ENCODE measurements around the gene CBARP.
A peak's percentile ranks its signal among the peaks of the same experiment; 100 is the strongest.

The CBARP gene

GRCh38 chr19:1254530-1255185 lies 16.9 kb upstream of the CBARP start:
- H3K4me1 ChIP-seq (ENCODE audit: control insufficient read depth, insufficient read depth, low read length, poor library complexity, severe bottlenecking) = peaks cover 59% of the 10 kb centered on the region
- peaks cover 78% of the 10 kb centered on the region for H3K36me3 ChIP-seq (ENCODE audit: control insufficient read depth, insufficient read depth, low read length)
- peak overlapping the region; percentile 82 for H3K27ac ChIP-seq (ENCODE audit: low read depth, low read length, severe bottlenecking)
- H3K4me3 ChIP-seq (ENCODE audit: extremely low read depth, insufficient read depth, low read length, poor library complexity, severe bottlenecking) = no peak overlapping the region
- no peaks in the 10 kb centered on the region for H3K9me3 ChIP-seq (ENCODE audit: control insufficient read depth, low read length)
- 97 to 98% methylated on average over 19 of the region's 20 CpGs for WGBS, 2 experiments (ENCODE audit: insufficient coverage in 2 of 2)

- Histone ChIP-seq H3K27ac (ENCODE audit: low read depth, low read length, severe bottlenecking) (peak overlapping the region; percentile 82), H3K9me3 (ENCODE audit: control insufficient read depth, low read length) (no peaks in the 10 kb centered on the region), H3K4me3 (ENCODE audit: extremely low read depth, insufficient read depth, low read length, poor library complexity, severe bottlenecking) (no peak overlapping the region), H3K36me3 (ENCODE audit: control insufficient read depth, insufficient read depth, low read length) (peaks cover 78% of the 10 kb centered on the region), H3K4me1 (ENCODE audit: control insufficient read depth, insufficient read depth, low read length, poor library complexity, severe bottlenecking) (peaks cover 53% of the 10 kb centered on the region)
- WGBS, 2 experiments (ENCODE audit: insufficient coverage in 2 of 2) = 91 to 95% methylated on average over 29 to 37 of the region's 37 CpGs
Observed at GRCh38 chr19:1254081-1254527, 16.3 kb upstream of the CBARP start.

- Histone ChIP-seq H3K36me3 (ENCODE audit: control insufficient read depth, insufficient read depth, low read length) (peaks cover 78% of the 10 kb centered on the region), H3K9me3 (ENCODE audit: control insufficient read depth, low read length) (no peaks in the 10 kb centered on the region), H3K4me3 (ENCODE audit: extremely low read depth, insufficient read depth, low read length, poor library complexity, severe bottlenecking) (peak overlapping the region; percentile 87), H3K27ac (ENCODE audit: low read depth, low read length, severe bottlenecking) (peak overlapping the region; percentile 82), H3K4me1 (ENCODE audit: control insufficient read depth, insufficient read depth, low read length, poor library complexity, severe bottlenecking) (peaks cover 51% of the 10 kb centered on the region)
- WGBS, 2 experiments (ENCODE audit: insufficient coverage in 2 of 2) = 86 to 87% methylated on average over 20 to 22 of the region's 23 CpGs
Observed at GRCh38 chr19:1253514-1254080, 15.8 kb upstream of the CBARP start.

- peaks cover 73% of the 10 kb centered on the region for H3K36me3 ChIP-seq (ENCODE audit: control insufficient read depth, insufficient read depth, low read length)
- WGBS, 2 experiments (ENCODE audit: insufficient coverage in 2 of 2) = 38 to 53% methylated on average over 7 to 10 of the region's 26 CpGs
Observed at GRCh38 chr19:1252821-1253513, 15.2 kb upstream of the CBARP start.

GRCh38 chr19:1252221-1252820 lies 14.5 kb upstream of the CBARP start:
- Histone ChIP-seq H3K27ac (ENCODE audit: low read depth, low read length, severe bottlenecking) (peak overlapping the region; percentile 90), H3K4me3 (ENCODE audit: extremely low read depth, insufficient read depth, low read length, poor library complexity, severe bottlenecking) (peak overlapping the region; percentile 87), H3K36me3 (ENCODE audit: control insufficient read depth, insufficient read depth, low read length) (peaks cover 66% of the 10 kb centered on the region), H3K4me1 (ENCODE audit: control insufficient read depth, insufficient read depth, low read length, poor library complexity, severe bottlenecking) (peaks cover 40% of the 10 kb centered on the region), H3K9me3 (ENCODE audit: control insufficient read depth, low read length) (no peaks in the 10 kb centered on the region)
- WGBS, 2 experiments (ENCODE audit: insufficient coverage in 2 of 2) = 31 to 47% methylated on average over 13 to 14 of the region's 30 CpGs

More at GRCh38 chr19:1252821-1253513, 15.2 kb upstream of the CBARP start:
- H3K27ac ChIP-seq (ENCODE audit: low read depth, low read length, severe bottlenecking) = peak overlapping the region; percentile 90
- no peaks in the 10 kb centered on the region for H3K9me3 ChIP-seq (ENCODE audit: control insufficient read depth, low read length)
- peak overlapping the region; percentile 87 for H3K4me3 ChIP-seq (ENCODE audit: extremely low read depth, insufficient read depth, low read length, poor library complexity, severe bottlenecking)
- peaks cover 45% of the 10 kb centered on the region for H3K4me1 ChIP-seq (ENCODE audit: control insufficient read depth, insufficient read depth, low read length, poor library complexity, severe bottlenecking)

- Histone ChIP-seq H3K27ac (ENCODE audit: low read depth, low read length, severe bottlenecking) (peak overlapping the region; percentile 90), H3K4me3 (ENCODE audit: extremely low read depth, insufficient read depth, low read length, poor library complexity, severe bottlenecking) (peak overlapping the region; percentile 87), H3K4me1 (ENCODE audit: control insufficient read depth, insufficient read depth, low read length, poor library complexity, severe bottlenecking) (peaks cover 35% of the 10 kb centered on the region), H3K9me3 (ENCODE audit: control insufficient read depth, low read length) (no peaks in the 10 kb centered on the region), H3K36me3 (ENCODE audit: control insufficient read depth, insufficient read depth, low read length) (peaks cover 59% of the 10 kb centered on the region)
- 1 to 5% methylated on average over 15 to 26 of the region's 41 CpGs for WGBS, 2 experiments (ENCODE audit: insufficient coverage in 2 of 2)
Observed at GRCh38 chr19:1251330-1252220, 13.8 kb upstream of the CBARP start.

GRCh38 chr19:1250437-1251260 lies 12.8 kb upstream of the CBARP start:
- Histone ChIP-seq H3K36me3 (ENCODE audit: control insufficient read depth, insufficient read depth, low read length) (peaks cover 50% of the 10 kb centered on the region), H3K27ac (ENCODE audit: low read depth, low read length, severe bottlenecking) (peak overlapping the region; percentile 90), H3K4me1 (ENCODE audit: control insufficient read depth, insufficient read depth, low read length, poor library complexity, severe bottlenecking) (peaks cover 28% of the 10 kb centered on the region), H3K9me3 (ENCODE audit: control insufficient read depth, low read length) (no peaks in the 10 kb centered on the region), H3K4me3 (ENCODE audit: extremely low read depth, insufficient read depth, low read length, poor library complexity, severe bottlenecking) (peak overlapping the region; percentile 87)
- WGBS, 2 experiments (ENCODE audit: insufficient coverage in 2 of 2) = 0% methylated on average over 62 to 63 of the region's 90 CpGs

- H3K27ac ChIP-seq (ENCODE audit: low read depth, low read length, severe bottlenecking) = peak overlapping the region; percentile 90
- peak overlapping the region; percentile 87 for H3K4me3 ChIP-seq (ENCODE audit: extremely low read depth, insufficient read depth, low read length, poor library complexity, severe bottlenecking)
- H3K36me3 ChIP-seq (ENCODE audit: control insufficient read depth, insufficient read depth, low read length) = peaks cover 43% of the 10 kb centered on the region
- H3K9me3 ChIP-seq (ENCODE audit: control insufficient read depth, low read length) = no peaks in the 10 kb centered on the region
- WGBS, 2 experiments (ENCODE audit: insufficient coverage in 2 of 2) = 0% methylated on average over 48 to 56 of the region's 67 CpGs
- peaks cover 22% of the 10 kb centered on the region for H3K4me1 ChIP-seq (ENCODE audit: control insufficient read depth, insufficient read depth, low read length, poor library complexity, severe bottlenecking)
Observed at GRCh38 chr19:1249990-1250436, 12.2 kb upstream of the CBARP start.

- Histone ChIP-seq H3K36me3 (ENCODE audit: control insufficient read depth, insufficient read depth, low read length) (peaks cover 40% of the 10 kb centered on the region), H3K4me3 (ENCODE audit: extremely low read depth, insufficient read depth, low read length, poor library complexity, severe bottlenecking) (peak overlapping the region; percentile 87), H3K9me3 (ENCODE audit: control insufficient read depth, low read length) (no peaks in the 10 kb centered on the region), H3K4me1 (ENCODE audit: control insufficient read depth, insufficient read depth, low read length, poor library complexity, severe bottlenecking) (peaks cover 22% of the 10 kb centered on the region), H3K27ac (ENCODE audit: low read depth, low read length, severe bottlenecking) (peak overlapping the region; percentile 98)
- 0% methylated on average over 48 to 66 of the region's 102 CpGs for WGBS, 2 experiments (ENCODE audit: insufficient coverage in 2 of 2)
Observed at GRCh38 chr19:1249298-1249989, 11.6 kb upstream of the CBARP start.

All from mesodermal cell (in vitro differentiated cells).